GM23248 (cell line): ENCODE results near the gene ABCG1. TPM values are rescaled to one million over a fixed set of nuclear protein-coding genes. Genes with fewer than 3 reads are reported as not detected.

Experiments
- DNase-seq: peaks from one replicate; pipeline ENCODE4 v3.0.0-alpha.2; 2015
- H2AFZ ChIP-seq: fragments of 200-600 bp; sonication (generic); 2 replicates; pipeline ENCODE4 v1.6.1; 2016; ENCODE audit warnings: antibody characterized with exemption
- H3F3A ChIP-seq: fragments of 200-600 bp; sonication (generic); 2 replicates; pipeline ENCODE4 v1.6.1; 2016; ENCODE audit warnings: mild to moderate bottlenecking, antibody characterized with exemption, mixed run types; ENCODE audit not compliant: insufficient read depth
- H3K27ac ChIP-seq: fragments of 200-600 bp; sonication (generic); 2 replicates; pipeline ENCODE4 v1.5.1; 2016; ENCODE audit warnings: mild to moderate bottlenecking
- H3K27me3 ChIP-seq: fragments of 200-600 bp; sonication (generic); replicated peaks from 2 replicates; pipeline ENCODE4 v1.6.1; 2016; ENCODE audit warnings: mild to moderate bottlenecking; ENCODE audit not compliant: insufficient read depth
- H3K36me3 ChIP-seq: fragments of 200-600 bp; sonication (generic); 2 replicates; pipeline ENCODE4 v1.6.1; 2016; ENCODE audit warnings: low read depth, mild to moderate bottlenecking
- H3K4me1 ChIP-seq: fragments of 200-600 bp; sonication (generic); 2 replicates; pipeline ENCODE4 v1.6.1; 2016; ENCODE audit warnings: mild to moderate bottlenecking; ENCODE audit not compliant: insufficient read depth
- H3K4me2 ChIP-seq: fragments of 200-600 bp; sonication (generic); one replicate; pipeline ENCODE4 v1.6.1; 2016; ENCODE audit warnings: mild to moderate bottlenecking; ENCODE audit not compliant: unreplicated experiment
- H3K4me3 ChIP-seq: fragments of 200-600 bp; sonication (generic); 2 replicates; pipeline ENCODE4 v1.5.1; 2016; ENCODE audit warnings: mild to moderate bottlenecking
- H3K79me2 ChIP-seq: fragments of 200-600 bp; sonication (generic); 2 replicates; pipeline ENCODE4 v1.6.1; 2016; ENCODE audit warnings: mild to moderate bottlenecking; ENCODE audit not compliant: insufficient read depth
- H3K9ac ChIP-seq: fragments of 200-600 bp; sonication (generic); 2 replicates; pipeline ENCODE4 v1.6.1; 2016; ENCODE audit warnings: mild to moderate bottlenecking
- H3K9me2 ChIP-seq: fragments of 200-600 bp; sonication (generic); 2 replicates; pipeline ENCODE4 v1.6.1; 2016; ENCODE audit warnings: mixed run types, mild to moderate bottlenecking, moderate library complexity; ENCODE audit not compliant: insufficient read depth
- H3K9me3 ChIP-seq: fragments of 200-600 bp; sonication (generic); one replicate; pipeline ENCODE4 v1.6.1; 2017; ENCODE audit warnings: low read depth
- H4K20me1 ChIP-seq: fragments of 200-600 bp; sonication (generic); 2 replicates; pipeline ENCODE4 v1.6.0; 2016; ENCODE audit not compliant: insufficient read depth
- EZH2 ChIP-seq: fragments of 200-600 bp; sonication (generic); IDR thresholded peaks from 2 replicates; pipeline ENCODE4 v1.6.1; 2018; ENCODE audit warnings: antibody characterized with exemption, mild to moderate bottlenecking; ENCODE audit not compliant: insufficient read depth, poor library complexity, severe bottlenecking
- EZH2phosphoT487 ChIP-seq: fragments of 200-600 bp; sonication (generic); IDR thresholded peaks from 2 replicates; pipeline ENCODE4 v1.6.1; 2018; ENCODE audit warnings: antibody characterized with exemption, moderate library complexity, mild to moderate bottlenecking, low read depth; ENCODE audit not compliant: insufficient read depth
- whole genome bisulfite sequencing, 2 experiments: methylation state at CpG; one replicate each; pipeline ENCODE4 v1.1.6; 2015 to 2017; ENCODE audit warnings: low lambda C conversion rate in 2 of 2, low coverage in 1 of 2; ENCODE audit errors: missing lambda C conversion rate in 2 of 2; 5-methylcytosine and 5-hydroxymethylcytosine counted together
- in situ Hi-C: fragments of 300-500 bp; cut with MboI; formaldehyde crosslinking; loops from 2 replicates; pipeline ENCODE4 v1.15.0; 2020
- polyA plus RNA-seq: library from polyadenylated mRNA; unstranded; fragments of >200 nt; fragmentation: Nextera tagmentation; extraction: Ambion mirVana; gene quantifications from 2 replicates; pipeline ENCODE4 v1.2.1, GENCODE V29; 2016
- total RNA-seq: library from RNA; depleted of rRNA; stranded (reverse); fragments of >200 nt; shearing (Covaris generic); gene quantifications from 2 replicates; pipeline ENCODE4 v1.2.3, GENCODE V29; 2014

Gene ABCG1
- total and polyA plus RNA-seq, 2 experiments from 2014 or later = 0.08 TPM; not detected in 1

- H3K36me3 ChIP-seq = no peaks in the 10 kb centered on the region
- H3K9me3 ChIP-seq = no peaks in the 10 kb centered on the region
- H3K4me1 ChIP-seq = peaks cover 3% of the 10 kb centered on the region; the same call in 1 of the 2 replicates
- H3F3A ChIP-seq = no peaks in the 10 kb centered on the region
- peak; percentile 47 for DNase-seq
- no peak overlapping the region for H3K4me3 ChIP-seq
- in situ Hi-C loops = no loop called here
- TF ChIP-seq EZH2 (no peak), EZH2phosphoT487 (no peak)
- H3K4me2 ChIP-seq = no peak overlapping the region
- no peaks in the 10 kb centered on the region for H4K20me1 ChIP-seq
- no peak overlapping the region for H2AFZ ChIP-seq
- H3K27me3 ChIP-seq = peaks cover 65% of the 10 kb centered on the region
- H3K9ac ChIP-seq = no peak overlapping the region
- H3K79me2 ChIP-seq = no peaks in the 10 kb centered on the region
- WGBS, 2 experiments = 22 to 23% methylated on average over 14 of the region's 14 CpGs
- no peaks in the 10 kb centered on the region for H3K9me2 ChIP-seq
- H3K27ac ChIP-seq = no peak overlapping the region
These were observed 14.4 kb downstream of the ABCG1 start for GRCh38 chr21:42233067-42233961.

GRCh38 chr21:42234041-42234440, 15.1 kb downstream of the ABCG1 start:
- Histone ChIP-seq H3K4me1 (peaks cover 3% of the 10 kb centered on the region; the same call in 1 of the 2 replicates), H2AFZ (0 out of 2 replicates have a peak overlapping the region, but pooled peaks have one; percentile 73), H3K27ac (no peak overlapping the region), H3K36me3 (no peaks in the 10 kb centered on the region), H3K9me2 (no peaks in the 10 kb centered on the region), H3K4me3 (no peak overlapping the region), H3K4me2 (peak overlapping the region; percentile 70), H4K20me1 (no peaks in the 10 kb centered on the region), H3F3A (no peaks in the 10 kb centered on the region), H3K9ac (no peak overlapping the region), H3K9me3 (no peaks in the 10 kb centered on the region), H3K27me3 (peaks cover 71% of the 10 kb centered on the region), H3K79me2 (no peaks in the 10 kb centered on the region)
- WGBS, 2 experiments = 41 to 44% methylated on average over 8 of the region's 8 CpGs
- DNase-seq = no peak
- in situ Hi-C loops = no loop called here
- TF ChIP-seq EZH2phosphoT487 = no peak
- TF ChIP-seq EZH2 = no peak

GRCh38 chr21:42234464-42235241, 15.7 kb downstream of the ABCG1 start:
- in situ Hi-C loops = no loop called here
- DNase-seq = peak; percentile 58
- Histone ChIP-seq H3K79me2 (no peaks in the 10 kb centered on the region), H3K9me2 (no peaks in the 10 kb centered on the region), H3F3A (no peaks in the 10 kb centered on the region), H2AFZ (peak overlapping the region; percentile 73; the same call in 1 of the 2 replicates), H3K9me3 (no peaks in the 10 kb centered on the region), H3K36me3 (no peaks in the 10 kb centered on the region), H3K27ac (no peak overlapping the region), H3K4me3 (peak overlapping the region; percentile 66), H4K20me1 (no peaks in the 10 kb centered on the region), H3K4me1 (peaks cover 3% of the 10 kb centered on the region; the same call in 1 of the 2 replicates), H3K4me2 (peak overlapping the region; percentile 70), H3K9ac (peak overlapping the region; percentile 42; the same call in 1 of the 2 replicates), H3K27me3 (peaks cover 71% of the 10 kb centered on the region)
- WGBS, 2 experiments = 6 to 8% methylated on average over 43 to 70 of the region's 73 CpGs
- TF ChIP-seq EZH2 (no peak), EZH2phosphoT487 (no peak)

GRCh38 chr21:42235593-42235992, 16.7 kb downstream of the ABCG1 start:
- Histone ChIP-seq H3K79me2 (no peaks in the 10 kb centered on the region), H3K9ac (no peak overlapping the region), H3K4me3 (no peak overlapping the region), H3K27me3 (peaks cover 71% of the 10 kb centered on the region), H3K9me3 (no peaks in the 10 kb centered on the region), H3K4me1 (peaks cover 3% of the 10 kb centered on the region; the same call in 1 of the 2 replicates), H3K27ac (no peak overlapping the region), H3K36me3 (no peaks in the 10 kb centered on the region), H2AFZ (no peak overlapping the region), H3F3A (no peaks in the 10 kb centered on the region), H3K4me2 (no peak overlapping the region), H4K20me1 (no peaks in the 10 kb centered on the region), H3K9me2 (no peaks in the 10 kb centered on the region)
- in situ Hi-C loops = no loop called here
- TF ChIP-seq EZH2phosphoT487 = no peak
- DNase-seq = no peak
- WGBS, 2 experiments = 79% methylated on average over 9 of the region's 9 CpGs
